ENCODE data around the gene ACTL6B.

ACTL6B gene

DNA sequence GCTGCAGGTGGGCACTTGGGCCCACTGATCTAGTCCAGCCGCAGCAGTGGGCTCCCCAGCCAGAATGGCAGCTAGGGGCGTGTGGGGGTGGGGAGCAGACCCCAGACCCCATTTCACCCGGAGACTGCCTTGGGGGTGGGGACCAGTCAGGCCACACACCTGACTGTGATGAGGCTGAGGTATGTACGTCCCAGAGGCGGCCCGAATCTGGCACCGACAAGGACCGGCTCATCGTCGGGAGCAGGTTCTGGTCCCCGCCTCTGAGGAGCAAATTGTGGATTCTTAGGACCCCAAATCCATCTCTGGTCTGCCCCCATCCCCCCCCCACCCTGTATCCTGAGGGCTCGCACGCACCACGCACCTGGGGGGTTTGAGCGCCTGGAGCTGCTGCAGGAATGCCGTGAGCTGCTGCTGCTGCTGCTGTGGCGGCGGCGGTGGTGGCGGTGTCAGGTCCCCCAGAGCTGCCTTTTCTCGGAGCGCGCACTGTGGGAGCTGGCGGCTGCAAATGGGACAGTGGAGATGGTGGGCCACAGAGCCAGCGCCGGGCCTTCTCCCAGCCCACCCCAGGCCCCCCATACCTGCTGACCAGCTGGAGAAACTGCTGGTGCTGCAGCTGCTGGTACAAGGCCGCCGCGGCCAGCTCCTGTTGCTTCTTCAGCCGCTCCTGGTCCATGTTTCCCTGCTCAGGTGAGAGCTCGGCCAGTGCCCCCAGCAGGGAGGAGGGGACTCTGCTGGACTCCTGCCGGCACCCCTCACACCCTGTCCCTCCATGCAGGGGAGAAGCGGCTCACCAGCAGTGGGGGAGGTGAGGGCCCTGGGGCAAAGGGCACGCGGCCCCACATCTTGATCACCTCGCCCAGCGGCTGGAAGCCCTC, 27.6 kb upstream of the ACTL6B start:
- DNase-seq (ENCODE audit: low spot score) = no peak

DNA sequence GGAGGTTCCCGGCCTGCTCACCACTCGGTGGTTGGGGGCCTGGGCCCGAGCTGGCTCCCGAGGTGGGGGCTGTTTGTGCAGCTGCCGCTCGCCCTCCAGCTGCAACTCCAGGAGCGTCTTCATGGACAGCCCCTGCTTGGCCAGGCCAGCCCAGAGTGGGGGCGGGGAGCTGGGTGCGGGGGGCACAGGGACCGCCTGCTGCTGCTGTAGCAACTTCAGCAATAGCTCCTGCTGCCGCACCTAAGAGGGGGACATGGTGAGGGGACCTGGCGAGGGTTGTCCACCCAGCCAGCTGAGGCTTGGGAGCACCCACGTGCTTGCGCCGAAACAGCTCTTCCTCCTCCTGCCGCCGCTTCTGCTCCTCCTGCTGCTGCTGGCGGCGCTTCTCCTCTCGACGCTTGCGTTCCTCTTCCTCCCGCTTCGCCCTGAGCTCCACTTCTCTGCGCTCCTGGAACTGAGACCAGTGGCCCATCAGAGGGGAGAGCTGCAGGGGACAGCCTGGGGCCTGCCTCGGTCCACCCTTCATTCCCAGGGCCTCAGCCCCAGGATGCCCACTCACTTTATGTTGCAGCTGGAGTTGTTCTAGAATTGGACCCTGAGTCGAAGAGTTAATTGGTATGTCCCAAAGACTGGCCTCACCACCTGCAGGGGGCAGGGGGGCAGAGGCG, 26.9 kb upstream of the ACTL6B start:
- DNase-seq (ENCODE audit: low spot score) = no peak

DNA sequence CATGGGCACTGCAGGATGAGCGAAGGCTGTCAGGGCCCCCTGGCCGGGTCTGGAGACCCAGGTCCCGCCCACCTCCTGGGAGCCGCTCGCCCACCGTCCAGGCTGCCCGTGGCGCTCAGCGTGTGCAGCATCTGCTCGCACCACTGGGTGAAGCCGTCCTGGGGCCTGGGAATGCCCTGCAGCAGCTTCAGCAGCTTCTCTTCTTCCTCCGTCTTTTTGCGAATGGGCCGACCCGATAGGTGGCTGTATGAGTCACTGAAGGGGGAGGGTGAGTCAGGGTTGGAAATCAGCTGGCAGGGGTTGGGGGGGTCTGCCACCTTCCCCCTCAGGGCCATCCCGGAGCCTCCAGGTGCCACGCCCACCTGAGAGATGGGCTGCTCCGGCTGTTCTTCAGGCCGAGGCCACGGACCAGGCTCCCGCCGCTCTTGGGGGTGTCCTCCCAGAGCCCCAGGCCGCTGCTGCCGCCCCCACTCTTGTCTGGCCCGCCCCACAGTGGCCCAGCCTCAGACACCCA, 26.0 kb upstream of the ACTL6B start:
- no peak for DNase-seq (ENCODE audit: low spot score)

DNA sequence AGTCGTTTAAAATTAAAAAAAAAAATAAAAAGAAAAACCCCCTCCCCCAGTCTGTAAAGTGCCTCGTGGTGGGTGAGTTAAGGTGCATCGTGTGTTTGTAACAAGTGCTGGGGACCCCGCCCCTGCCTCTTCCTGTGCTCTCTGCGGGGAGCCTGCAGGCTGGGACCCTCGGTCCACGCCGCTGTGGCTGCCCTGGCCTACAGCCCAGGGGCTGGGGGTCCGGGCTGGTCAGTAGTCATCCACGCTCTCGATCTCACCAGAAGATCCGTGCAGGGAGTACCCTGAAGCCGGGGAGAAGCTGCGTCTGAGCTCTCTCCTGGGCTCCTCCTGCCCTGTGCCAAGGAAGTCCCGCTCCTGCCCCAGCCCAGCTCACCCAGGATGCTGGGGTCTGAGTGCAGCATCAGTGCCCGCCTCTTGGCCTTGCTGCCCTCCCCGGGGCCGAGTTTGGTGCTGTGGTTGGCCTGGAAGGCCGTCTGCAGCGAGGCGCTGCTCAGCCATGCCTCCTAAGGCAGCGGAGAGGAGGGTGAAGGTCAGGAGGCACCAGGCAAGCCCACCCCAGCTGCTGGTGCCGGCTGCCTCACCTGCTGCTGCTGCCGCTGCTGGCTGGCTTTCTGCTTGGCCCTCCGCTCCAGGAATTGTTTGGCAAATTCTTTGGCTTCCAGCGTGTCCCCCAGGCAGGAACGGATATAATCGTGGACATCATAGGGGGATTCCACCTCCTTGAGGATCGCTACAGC, 25.4 kb upstream of the ACTL6B start:
- DNase-seq (ENCODE audit: low spot score) = no peak

DNA sequence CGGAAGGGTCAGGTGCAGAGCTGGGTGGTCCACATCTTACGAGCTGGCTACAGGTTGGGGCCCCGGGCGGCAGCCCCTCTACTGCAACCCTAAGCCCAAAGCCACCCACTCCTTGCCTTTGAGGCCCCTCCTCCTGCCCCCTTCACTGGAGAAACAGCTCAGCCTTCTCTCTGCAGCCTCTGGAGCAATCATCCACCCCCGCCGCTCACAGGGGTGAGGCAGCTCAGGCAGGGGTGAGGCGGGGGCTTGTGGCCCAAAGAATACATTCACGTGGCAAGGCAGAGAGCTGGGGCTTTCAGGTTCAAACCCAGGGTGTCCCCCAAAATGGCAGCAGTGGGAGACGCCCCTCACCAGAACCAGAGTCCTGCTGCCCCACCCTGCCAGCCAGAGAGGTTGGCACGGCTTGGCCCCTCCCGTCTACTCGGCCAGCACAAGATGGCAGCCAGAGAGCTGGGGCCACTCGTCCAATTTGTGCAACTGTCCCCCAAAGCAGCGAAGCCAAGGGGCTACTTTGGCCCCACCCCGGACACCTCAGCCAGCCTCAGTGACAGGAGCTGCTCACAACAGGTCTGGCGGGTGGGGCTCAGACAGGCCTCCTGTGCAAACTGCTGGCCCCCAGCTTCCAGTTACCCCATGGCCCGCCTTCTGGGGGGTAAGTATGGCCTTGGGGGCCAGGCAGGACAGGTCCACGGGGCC, 24.5 kb upstream of the ACTL6B start:
- DNase-seq (ENCODE audit: low spot score) = no peak

DNA sequence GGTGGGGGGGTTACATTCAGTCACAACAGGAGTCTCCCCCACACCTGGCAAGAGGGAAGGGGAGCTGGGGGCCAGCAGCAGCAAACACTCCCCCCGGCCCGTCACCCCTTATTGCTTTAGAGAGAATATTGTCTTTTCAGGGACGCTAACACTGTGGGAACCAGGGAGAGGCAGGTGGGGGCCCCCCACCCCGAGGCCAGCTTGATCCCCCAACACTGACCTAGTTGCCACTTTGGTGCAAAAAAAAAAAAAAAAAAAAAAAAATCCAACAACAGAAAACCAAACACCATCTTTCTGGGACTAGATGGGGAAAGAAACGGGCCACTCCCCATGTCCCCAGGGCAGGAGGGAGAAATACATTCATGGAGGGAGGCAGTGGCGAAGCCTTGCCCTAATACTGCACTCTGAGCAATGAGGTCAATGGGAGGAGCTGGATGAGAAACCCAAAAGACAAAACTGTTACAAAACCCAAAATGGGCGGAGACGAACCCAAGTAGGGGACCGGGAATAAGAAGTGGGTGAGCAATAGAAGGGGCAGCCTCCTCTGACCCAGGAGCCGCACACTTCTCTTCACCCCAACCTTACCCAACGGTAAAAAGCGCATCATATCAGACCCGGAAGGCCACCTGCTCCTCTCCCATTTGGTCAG, 23.8 kb upstream of the ACTL6B start:
- DNase-seq (ENCODE audit: low spot score) = no peak

DNA sequence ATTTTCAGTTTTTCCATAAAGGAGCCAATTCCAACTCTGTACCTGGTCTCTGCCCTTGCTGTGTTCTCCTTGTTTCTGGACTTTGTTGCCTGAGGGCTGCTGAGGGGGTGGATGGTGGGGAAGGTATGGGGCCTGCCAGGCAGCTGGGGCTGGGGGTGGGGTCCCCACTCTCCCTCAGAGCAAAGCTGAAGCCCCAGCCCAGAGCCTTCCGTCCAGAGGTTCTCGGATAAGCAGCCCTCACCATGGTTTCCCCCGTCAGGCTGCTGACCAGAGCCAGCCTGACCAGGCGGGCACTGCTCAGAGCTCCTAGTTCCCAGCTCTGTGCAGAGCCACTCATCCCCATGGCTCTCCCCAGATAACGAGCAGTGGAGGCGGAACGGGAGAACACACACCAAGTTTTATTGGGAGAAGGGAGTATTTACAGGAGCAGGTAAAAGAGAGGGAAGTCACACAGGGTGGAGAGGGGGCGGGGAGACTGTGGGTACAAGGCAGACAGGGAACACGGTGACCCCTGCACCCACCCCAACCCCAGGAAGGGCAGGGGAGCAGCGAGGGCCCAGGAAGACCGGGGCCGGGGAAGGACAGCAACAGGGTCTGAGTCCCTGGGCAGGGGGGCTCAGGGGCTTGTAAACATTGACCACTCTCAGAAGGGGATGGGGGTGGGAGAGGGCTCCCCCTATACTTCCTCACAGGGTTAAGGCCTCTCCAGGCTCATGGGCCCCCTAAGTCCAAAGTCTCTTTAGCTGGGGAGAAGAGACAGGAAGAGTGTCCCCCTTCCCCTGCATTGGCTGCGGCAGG, 23.1 kb upstream of the ACTL6B start:
- no peak for DNase-seq (ENCODE audit: low spot score)

DNA sequence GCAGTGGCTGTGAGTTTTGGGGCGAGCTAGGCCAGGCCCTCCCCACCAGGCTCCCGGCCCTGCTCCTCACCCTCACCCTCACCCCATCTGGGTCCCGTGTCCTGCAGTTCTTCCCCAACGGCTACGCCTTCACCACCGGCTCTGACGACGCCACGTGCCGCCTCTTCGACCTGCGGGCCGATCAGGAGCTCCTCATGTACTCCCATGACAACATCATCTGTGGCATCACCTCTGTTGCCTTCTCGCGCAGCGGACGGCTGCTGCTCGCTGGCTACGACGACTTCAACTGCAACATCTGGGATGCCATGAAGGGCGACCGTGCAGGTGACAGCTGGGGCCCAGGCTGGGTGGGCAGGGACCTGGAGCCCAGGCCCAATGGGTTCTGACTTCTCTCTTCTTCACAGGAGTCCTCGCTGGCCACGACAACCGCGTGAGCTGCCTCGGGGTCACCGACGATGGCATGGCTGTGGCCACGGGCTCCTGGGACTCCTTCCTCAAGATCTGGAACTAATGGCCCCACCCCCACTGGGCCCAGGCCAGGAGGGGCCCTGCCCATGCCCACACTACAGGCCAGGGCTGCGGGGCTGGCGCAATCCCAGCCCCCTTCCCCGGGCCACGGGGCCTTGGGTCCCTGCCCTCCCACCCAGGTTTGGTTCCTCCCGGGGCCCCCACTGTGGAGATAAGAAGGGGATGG, 22.2 kb upstream of the ACTL6B start:
- DNase-seq (ENCODE audit: low spot score) = no peak

DNA sequence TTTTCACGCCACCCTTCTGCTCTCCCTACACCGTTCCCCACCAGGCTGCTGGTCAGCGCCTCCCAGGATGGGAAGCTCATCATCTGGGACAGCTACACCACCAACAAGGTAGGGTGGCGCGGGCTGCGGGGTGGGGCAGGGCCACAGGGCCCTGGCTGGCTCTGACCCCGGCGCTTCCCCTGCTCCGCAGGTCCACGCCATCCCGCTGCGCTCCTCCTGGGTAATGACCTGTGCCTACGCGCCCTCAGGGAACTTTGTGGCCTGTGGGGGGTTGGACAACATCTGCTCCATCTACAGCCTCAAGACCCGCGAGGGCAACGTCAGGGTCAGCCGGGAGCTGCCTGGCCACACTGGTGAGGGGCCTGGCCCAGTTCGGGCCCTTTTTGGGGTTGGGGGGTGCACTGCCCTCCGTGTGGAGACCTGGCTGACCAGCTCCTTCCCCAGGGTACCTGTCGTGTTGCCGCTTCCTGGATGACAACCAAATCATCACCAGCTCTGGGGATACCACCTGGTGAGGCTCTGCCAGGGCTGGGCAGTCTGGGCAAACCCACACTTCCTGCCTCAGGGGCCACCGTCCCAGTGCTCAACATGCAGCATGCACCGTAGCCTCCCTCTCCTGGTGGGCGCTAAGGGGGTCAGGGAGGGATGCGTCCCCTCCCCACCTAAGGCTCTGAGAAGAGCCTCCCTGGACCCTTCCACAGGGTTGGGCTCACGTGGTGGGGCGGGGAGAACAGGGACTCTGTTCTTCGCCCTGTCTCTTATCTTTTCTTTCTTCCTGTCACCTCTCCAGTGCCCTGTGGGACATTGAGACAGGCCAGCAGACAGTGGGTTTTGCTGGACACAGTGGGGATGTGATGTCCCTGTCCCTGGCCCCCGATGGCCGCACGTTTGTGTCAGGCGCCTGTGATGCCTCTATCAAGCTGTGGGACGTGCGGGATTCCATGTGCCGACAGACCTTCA, 21.3 kb upstream of the ACTL6B start:
- no peak for DNase-seq (ENCODE audit: low spot score)

DNA sequence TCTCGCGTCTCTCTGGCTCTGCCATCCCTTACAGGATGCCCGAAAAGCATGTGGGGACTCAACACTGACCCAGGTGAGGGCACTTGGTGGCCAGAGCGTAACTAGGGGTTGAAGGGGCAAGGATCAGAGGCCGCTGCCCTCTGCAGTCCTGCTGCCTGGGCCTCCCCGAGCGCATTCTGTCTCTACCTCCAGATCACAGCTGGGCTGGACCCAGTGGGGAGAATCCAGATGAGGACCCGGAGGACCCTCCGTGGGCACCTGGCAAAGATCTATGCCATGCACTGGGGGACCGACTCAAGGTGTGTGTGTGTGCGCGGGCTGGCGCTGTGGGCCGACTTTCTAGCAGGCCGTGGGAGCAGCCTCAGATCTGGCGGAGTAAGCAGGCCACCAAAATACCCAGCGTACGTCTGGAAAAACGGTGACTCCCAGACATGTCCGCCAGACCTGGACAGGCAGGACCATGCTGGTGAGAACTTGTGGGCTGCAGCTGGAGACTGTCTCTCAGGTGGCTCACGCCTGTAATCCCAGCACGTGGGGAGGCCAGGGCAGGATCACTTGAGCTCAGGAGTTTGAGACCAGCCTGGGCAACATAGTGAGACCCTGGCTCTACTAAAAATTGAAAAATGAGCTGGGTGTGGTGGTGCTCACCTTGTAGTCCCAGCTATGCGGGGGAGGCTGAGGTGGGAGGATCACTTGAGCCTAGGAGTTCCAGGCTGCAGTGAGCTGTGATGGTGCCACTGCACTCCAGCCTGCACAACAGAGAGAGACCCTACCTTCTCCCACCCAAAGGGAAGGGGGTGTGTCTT, 20.5 kb upstream of the ACTL6B start:
- no peak for DNase-seq (ENCODE audit: low spot score)

DNA sequence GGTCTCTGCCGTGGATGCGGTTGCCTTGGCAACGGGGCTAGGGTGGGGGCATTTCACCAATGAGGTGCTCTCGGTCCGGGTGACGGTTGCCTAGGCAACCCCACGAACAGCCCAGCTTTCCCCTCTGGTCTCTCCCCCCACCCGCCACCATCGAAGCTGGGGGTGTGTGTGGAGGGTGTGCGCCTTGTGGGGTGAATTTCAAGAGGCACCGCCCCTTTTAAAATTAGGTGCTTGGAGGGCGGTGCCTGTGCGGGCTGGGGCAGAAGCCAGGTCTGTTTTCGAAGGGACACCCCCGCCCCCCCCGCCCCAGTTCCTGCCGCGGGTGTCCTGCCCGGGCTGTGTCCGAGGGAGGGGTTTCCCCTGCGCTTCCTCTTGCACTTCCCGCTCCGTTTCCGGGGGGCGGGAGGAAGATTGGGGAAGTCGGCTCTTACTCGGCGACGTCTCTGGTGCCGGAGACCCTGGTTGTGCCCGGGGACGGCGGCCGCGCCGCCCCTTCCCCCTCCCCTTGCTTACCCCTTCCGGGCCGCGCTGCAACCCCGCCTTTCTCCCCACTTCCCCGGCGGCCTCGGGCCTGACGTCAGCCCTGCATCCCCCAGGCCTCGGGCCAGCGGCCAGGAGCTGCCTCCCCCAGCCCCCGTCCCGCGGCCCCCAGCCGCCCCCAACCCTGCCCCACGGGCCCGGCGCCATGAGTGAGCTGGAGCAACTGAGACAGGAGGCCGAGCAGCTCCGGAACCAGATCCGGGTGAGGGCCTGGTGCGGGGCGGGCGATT, 19.5 kb upstream of the ACTL6B start:
- peak; percentile 88 for DNase-seq (ENCODE audit: low spot score)

DNA sequence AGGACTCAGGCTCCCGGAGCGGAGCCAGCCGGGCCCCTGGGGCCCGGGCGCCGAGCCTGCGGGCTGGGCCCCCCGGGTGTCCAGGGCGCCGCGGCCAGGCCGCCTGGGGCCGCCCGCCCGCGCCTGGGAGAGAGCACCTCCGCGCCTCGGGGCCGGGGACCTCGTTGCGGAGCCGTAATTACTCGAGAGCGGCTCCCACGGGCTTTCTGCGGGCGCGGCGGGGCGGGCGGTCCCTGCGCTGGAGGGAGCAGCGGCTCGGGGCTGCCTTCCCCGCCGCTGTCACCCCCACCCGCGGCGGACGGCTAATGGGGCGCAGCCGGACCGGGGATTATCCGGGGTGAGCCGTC, 18.8 kb upstream of the ACTL6B start:
- DNase-seq (ENCODE audit: low spot score) = no peak

DNA sequence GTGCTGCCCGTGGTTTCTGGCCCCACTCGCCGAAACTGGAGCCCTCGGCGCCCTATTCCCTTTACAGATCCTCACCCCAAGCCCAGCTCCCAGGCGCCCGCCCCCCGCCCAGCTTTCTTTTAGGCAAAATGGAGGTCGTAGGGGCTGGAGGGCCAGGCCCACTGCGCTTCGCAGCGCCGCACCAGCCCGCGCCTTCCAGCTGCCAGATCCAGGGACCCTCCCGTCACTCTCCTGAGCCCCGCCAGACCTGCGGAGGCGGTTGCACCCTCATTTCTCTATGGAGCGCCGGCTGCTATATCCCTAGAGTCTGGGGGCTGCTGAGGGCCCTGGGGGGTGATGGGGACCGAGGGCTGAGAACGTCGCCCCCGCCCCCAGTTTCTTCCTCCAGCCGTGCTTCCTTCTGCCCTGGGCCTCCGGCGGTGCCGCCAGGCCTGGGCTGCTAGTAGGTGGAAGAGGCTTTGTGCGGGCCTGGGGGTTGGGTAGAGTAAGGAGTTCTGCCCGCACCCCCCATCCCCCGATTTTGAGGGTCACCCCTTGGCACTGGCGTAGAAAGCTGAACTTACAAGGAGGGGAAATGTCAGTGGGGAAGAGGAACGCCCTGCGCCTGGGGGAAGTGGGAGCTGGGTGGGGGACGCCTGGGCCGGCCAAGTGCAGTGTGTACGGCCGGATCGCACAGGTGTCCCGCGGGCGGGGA, 18.3 kb upstream of the ACTL6B start:
- DNase-seq (ENCODE audit: low spot score) = no peak

DNA sequence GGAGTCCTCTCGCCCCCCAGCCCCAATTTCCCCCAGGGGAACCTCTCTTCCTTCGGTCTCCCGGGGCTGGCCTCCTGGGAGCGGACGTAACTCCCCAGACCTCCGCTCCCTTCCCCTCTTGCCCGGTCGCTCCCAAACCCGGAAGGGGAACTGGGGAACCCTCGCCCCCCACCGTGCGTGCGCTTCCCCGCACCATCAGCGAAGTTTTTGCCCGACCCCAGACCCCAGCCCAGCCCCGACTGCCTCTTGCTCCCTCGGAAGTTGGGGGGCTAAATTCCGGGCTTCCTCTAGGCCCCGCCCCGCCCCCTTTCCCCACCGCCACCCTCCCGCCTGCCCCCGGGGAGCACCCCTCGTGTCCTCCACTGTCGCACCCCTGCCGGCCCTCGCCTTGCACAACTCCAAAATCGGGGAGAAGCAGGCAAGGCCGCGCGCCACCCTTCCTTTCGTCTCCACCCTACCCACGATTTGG, 17.7 kb upstream of the ACTL6B start:
- no peak for DNase-seq (ENCODE audit: low spot score)

DNA sequence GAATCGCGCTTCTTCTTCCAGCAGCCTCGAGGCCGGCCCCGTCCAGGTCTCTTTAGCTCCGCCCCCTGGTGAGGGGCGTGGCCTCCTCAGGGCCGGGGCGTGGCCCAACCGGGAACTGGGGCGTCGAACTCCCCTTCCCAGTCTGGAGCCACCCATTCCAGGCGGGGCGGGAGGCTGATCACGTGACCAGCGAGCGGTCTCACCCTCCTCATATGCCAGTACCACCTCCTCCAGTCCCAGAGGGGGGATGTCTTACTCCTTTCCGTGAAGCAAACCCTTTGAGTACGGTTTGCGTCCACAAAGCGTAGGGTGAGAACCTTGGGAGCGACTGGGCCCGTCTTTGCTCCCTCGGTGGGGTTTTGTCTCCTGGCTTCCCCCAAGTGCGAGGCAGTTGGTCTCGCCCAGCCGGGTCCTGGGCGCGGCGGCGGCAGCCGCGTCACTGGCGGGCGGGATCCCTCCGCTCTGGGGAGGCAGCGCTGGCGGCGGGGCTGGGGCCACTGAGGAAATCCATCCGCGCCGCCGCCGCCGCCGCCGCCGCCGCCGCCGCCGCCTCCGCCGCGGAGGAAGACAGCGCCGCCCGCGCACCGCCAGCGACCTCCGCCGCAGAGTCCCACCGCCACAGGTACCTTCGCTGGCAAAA, 17.2 kb upstream of the ACTL6B start, which contains the start of gene GNB2:
TSS of gene GNB2 (plus strand) at position 439 of the 640 bp plus-strand sequence. CDS start 2,526 bp downstream, outside the sequence.
- DNase-seq (ENCODE audit: low spot score) = peak; percentile 99

All from activated CD4-positive, alpha-beta T cell treated with anti-CD3 and anti-CD28 coated beads, Interleukin-2, Interleukin-4, amounts not matched to agents 100 ng/mL and 50 ng/mL, durations not matched to agents 16 hours and 8 hours (primary cell).